ENCODE data around the gene AMPD2. TPM values are rescaled to one million over a fixed set of nuclear protein-coding genes. Genes with fewer than 3 reads are reported as not detected.

The AMPD2 gene
- total RNA-seq, 1 experiment from 2014 or later, result 79.8 TPM

- TF ChIP-seq CTCF (IDR thresholded peaks at IDR 0.05) (no peak), ZMAT4 (CRISPR knock-in tag; IDR thresholded peaks at IDR 0.05) (no peak)
These were observed 11.4 kb downstream of the AMPD2 start (continued) for GRCh38 chr1:109630898-109631512.

- Mint-ChIP-seq H3K36me3 (peaks cover 30% of the 10 kb centered on the region), H3K27ac (no peak overlapping the region), H3K4me3 (no peak overlapping the region), H3K9me3 (no peaks in the 10 kb centered on the region), H3K27me3 (ENCODE audit: low read depth) (no peaks in the 10 kb centered on the region), H3K4me1 (peaks cover 25% of the 10 kb centered on the region)
- no peak for TF ChIP-seq ZNF396 (CRISPR knock-in tag; IDR thresholded peaks at IDR 0.05; ENCODE audit: borderline replicate concordance)
- no peak for TF ChIP-seq NR1H2 (CRISPR knock-in tag; IDR thresholded peaks at IDR 0.05)
- TF ChIP-seq ATF1 (CRISPR knock-in tag; IDR thresholded peaks at IDR 0.05), result no peak
- TF ChIP-seq AR (CRISPR knock-in tag; IDR thresholded peaks at IDR 0.05), result no peak
- TF ChIP-seq ATF3 (CRISPR knock-in tag; conservative IDR thresholded peaks at IDR 0.05), result no peak
- TF ChIP-seq ZNF263 (CRISPR knock-in tag; IDR thresholded peaks at IDR 0.05; ENCODE audit: low read depth), result no peak
- TF ChIP-seq NFE2L1 (CRISPR knock-in tag; IDR thresholded peaks at IDR 0.05), result no peak
- no peak for TF ChIP-seq CTCF (IDR thresholded peaks at IDR 0.05)
- TF ChIP-seq NR3C1 (CRISPR knock-in tag; conservative IDR thresholded peaks at IDR 0.05; ENCODE audit: low read depth), result no peak
- TF ChIP-seq CDX4 (CRISPR knock-in tag; IDR thresholded peaks at IDR 0.05; ENCODE audit: borderline replicate concordance), result no peak
- TF ChIP-seq FOXJ3 (CRISPR knock-in tag; IDR thresholded peaks at IDR 0.05; ENCODE audit: borderline replicate concordance), result no peak
- TF ChIP-seq SMAD3 (CRISPR knock-in tag; IDR thresholded peaks at IDR 0.05; ENCODE audit: borderline replicate concordance), result no peak
- no peak for TF ChIP-seq ZBTB21 (CRISPR knock-in tag; IDR thresholded peaks at IDR 0.05; ENCODE audit: borderline replicate concordance)
- no peak for TF ChIP-seq JUN (CRISPR knock-in tag; IDR thresholded peaks at IDR 0.05)
- no peak for TF ChIP-seq MLX (CRISPR knock-in tag; IDR thresholded peaks at IDR 0.05)
- no peak for TF ChIP-seq GTF2I (CRISPR knock-in tag; conservative IDR thresholded peaks at IDR 0.05)
- TF ChIP-seq ERG (CRISPR knock-in tag; IDR thresholded peaks at IDR 0.05), result no peak
- POLR2A ChIA-PET, result no interaction called here
- CTCF ChIA-PET, result interaction anchor here (1.2 to 4.6 kb wide), 8 partner anchors 8 to 145 kb away, joined by 3 to 100 read pairs (median 22); partner anchors contain the start of genes AMIGO1, AMPD2, GNAI3 and GNAT2
- ATAC-seq, result no peak
- DNase-seq (ENCODE audit: low spot score), result no peak
These were observed 12.2 kb downstream of the AMPD2 start for GRCh38 chr1:109631513-109632505.
